A549 (cell line): ENCODE measurements around the gene SZT2. TPM values are rescaled to one million over a fixed set of nuclear protein-coding genes. Genes with fewer than 3 reads are reported as not detected.

ENCODE experiments used
- ATAC-seq, 2 experiments: fragments of 200-7000 bp in 1 of 2; fragments of >200 bp in 1 of 2; cut with Nextera tagmentation in 1 of 2; cut with Tn5 transposase in 1 of 2; 3 replicates each; pipeline versions ENCODE4 v1.8.0 to v1.9.1; 2018 to 2020; ENCODE audit warnings: mild to moderate bottlenecking in 1 of 2, moderate library complexity in 1 of 2
- CTCF ChIA-PET: fragments of 300-600 bp; sonication (Branson Sonifier 250); formaldehyde crosslinking; extraction: SDS; loops from one replicate; lab custom pipeline; 2021; ENCODE audit warnings: antibody characterized with exemption, inconsistent platforms; lab: Yijun Ruan, JAX
- POLR2A ChIA-PET: fragments of 350-600 bp; formaldehyde crosslinking; extraction: SDS; loops from one replicate; lab custom pipeline; 2021; ENCODE audit warnings: antibody characterized with exemption, inconsistent platforms; lab: Yijun Ruan, JAX
- DNase-seq, 2 experiments: peaks; one replicate each; pipeline versions ENCODE4 v3.0.0 to v3.0.0-alpha.2; 2011 to 2016; ENCODE audit warnings: low read depth in 1 of 2, low spot score in 1 of 2
- FAIRE-seq: peaks from 2 replicates; lab custom pipeline; 2011; peaks lifted over from hg19 to GRCh38; lab: Jason Lieb, UNC
- H3K27ac ChIP-seq, 2 experiments: fragments of >200 bp; sonication (Bioruptor Twin); formaldehyde crosslinking; 3 replicates each; pipeline ENCODE4 v1.5.1; 2016 to 2017
- H3K4me1 ChIP-seq: fragments of >200 bp; sonication (Bioruptor Twin); formaldehyde crosslinking; 3 replicates; pipeline ENCODE4 v1.6.1; 2016
- H3K4me2 ChIP-seq: fragments of >200 bp; sonication (Bioruptor Twin); formaldehyde crosslinking; 3 replicates; pipeline ENCODE4 v1.6.1; 2016
- H3K4me3 ChIP-seq: fragments of >200 bp; sonication (Bioruptor Twin); formaldehyde crosslinking; 3 replicates; pipeline ENCODE4 v1.5.1; 2016
- H3K9me3 ChIP-seq: fragments of >200 bp; sonication (Bioruptor Twin); formaldehyde crosslinking; 3 replicates; pipeline ENCODE4 v1.6.1; 2016
- CBX8 ChIP-seq: fragments of 200-600 bp; sonication (generic); IDR thresholded peaks from 2 replicates; pipeline ENCODE4 v1.6.1; 2016
- CHD2 ChIP-seq: fragments of 150-350 bp; IDR thresholded peaks from 2 replicates; pipeline ENCODE4 v1.6.1; 2014; ENCODE audit warnings: low read length; ENCODE audit not compliant: partially characterized antibody
- EHF ChIP-seq: fragments of 250-450 bp; sonication (Bioruptor Pico); IDR thresholded peaks from 2 replicates; pipeline ENCODE4 v1.5.0; 2020; ENCODE audit warnings: mild to moderate bottlenecking
- EP300 ChIP-seq, 2 experiments: fragments of >200 bp; sonication (Bioruptor Twin); formaldehyde crosslinking; IDR thresholded peaks; 2 replicates in 1 of 2; 3 replicates in 1 of 2; pipeline ENCODE4 v1.6.1; 2016 to 2017
- FOXS1 ChIP-seq: fragments of 250-450 bp; sonication (Bioruptor Pico); IDR thresholded peaks from 2 replicates; pipeline ENCODE4 v1.5.0; 2020; ENCODE audit warnings: mild to moderate bottlenecking, moderate library complexity
- HEYL ChIP-seq: fragments of 250-450 bp; sonication (Bioruptor Pico); IDR thresholded peaks from 2 replicates; pipeline ENCODE4 v1.8.0; 2021; ENCODE audit warnings: mild to moderate bottlenecking, moderate library complexity
- HOXA7 ChIP-seq: fragments of 250-450 bp; sonication (Bioruptor Pico); IDR thresholded peaks from 2 replicates; pipeline ENCODE4 v1.5.0; 2020; ENCODE audit warnings: mild to moderate bottlenecking, moderate library complexity
- JUNB ChIP-seq: fragments of >200 bp; sonication (Bioruptor Twin); formaldehyde crosslinking; IDR thresholded peaks from 2 replicates; pipeline ENCODE4 v1.6.1; 2016
- MAFK ChIP-seq: fragments of 450-650 bp; IDR thresholded peaks from 2 replicates; pipeline ENCODE4 v1.6.1; 2014; ENCODE audit not compliant: partially characterized antibody
- MAZ ChIP-seq: fragments of 150-350 bp; IDR thresholded peaks from 2 replicates; pipeline ENCODE4 v1.6.1; 2014; ENCODE audit warnings: antibody characterized with exemption, low read depth, low read length, borderline replicate concordance
- MYC ChIP-seq: IDR thresholded peaks from 2 replicates; pipeline ENCODE4 v1.6.1; 2012; ENCODE audit warnings: mild to moderate bottlenecking, inconsistent platforms, low read length, improper control_type of control experiment, borderline replicate concordance
- NFE2L2 ChIP-seq: fragments of 150-350 bp; conservative IDR thresholded peaks from 2 replicates; pipeline ENCODE4 v1.6.1; 2014; ENCODE audit warnings: low read length
- PHF8 ChIP-seq: fragments of 200-600 bp; sonication (generic); IDR thresholded peaks from 2 replicates; pipeline ENCODE4 v1.6.1; 2016; ENCODE audit warnings: low read depth, mild to moderate bottlenecking, antibody characterized with exemption, moderate library complexity, borderline replicate concordance
- POLR2AphosphoS2 ChIP-seq: conservative IDR thresholded peaks from 2 replicates; pipeline ENCODE4 v1.6.1; 2012; ENCODE audit warnings: low read length, improper control_type of control experiment, inconsistent platforms
- RARB ChIP-seq: fragments of 250-450 bp; sonication (Bioruptor Pico); IDR thresholded peaks from 2 replicates; pipeline ENCODE4 v1.8.0; 2021; ENCODE audit warnings: mild to moderate bottlenecking, moderate library complexity
- RCOR1 ChIP-seq: fragments of 150-350 bp; IDR thresholded peaks from 2 replicates; pipeline ENCODE4 v1.6.1; 2014; ENCODE audit warnings: antibody characterized with exemption, low read length, low read depth
- RFX5 ChIP-seq: fragments of 450-650 bp; IDR thresholded peaks from 2 replicates; pipeline ENCODE4 v1.7.1; 2014; ENCODE audit warnings: antibody characterized with exemption, mild to moderate bottlenecking, moderate library complexity
- TFCP2L1 ChIP-seq: fragments of 250-450 bp; sonication (Bioruptor Pico); IDR thresholded peaks from 2 replicates; pipeline ENCODE4 v1.5.0; 2021; ENCODE audit warnings: mild to moderate bottlenecking
- ZC3H11A ChIP-seq: fragments of 450-650 bp; IDR thresholded peaks from 2 replicates; pipeline ENCODE4 v1.6.1; 2014; ENCODE audit warnings: antibody characterized with exemption, mild to moderate bottlenecking
- ZNF302 ChIP-seq: fragments of 250-450 bp; sonication (Bioruptor Pico); IDR thresholded peaks from 2 replicates; pipeline ENCODE4 v1.9.0; 2021; ENCODE audit warnings: inconsistent platforms, mild to moderate bottlenecking, moderate library complexity
- WGBS: methylation state at CpG from one replicate; pipeline ENCODE4 v1.1.6; 2017; ENCODE audit errors: missing lambda C conversion rate; 5-methylcytosine and 5-hydroxymethylcytosine counted together
- polyA plus RNA-seq, 4 experiments: library from polyadenylated mRNA; depleted of rRNA in 3 of 4; stranded (reverse); fragments of >200 nt; fragmentation: RNase III in 1 of 4; extraction: RNeasy Plus Mini Kit Qiagen cat#74134 plus additional on column Dnase treatment in 1 of 4; gene quantifications; 2 replicates in 3 of 4; 3 replicates in 1 of 4; pipeline ENCODE4 v1.2.3, GENCODE V29; 2011 to 2017
- TF ChIP-seq, protein P1 (sequence below): fragments of 450-650 bp; IDR thresholded peaks from 2 replicates; pipeline ENCODE4 v1.6.1; 2014; ENCODE audit warnings: antibody characterized with exemption
- TF ChIP-seq, protein P2 (sequence below): fragments of >200 bp; sonication (Bioruptor Twin); formaldehyde crosslinking; IDR thresholded peaks from 3 replicates; pipeline ENCODE4 v1.5.1; 2016
- TF ChIP-seq, protein P3 (sequence below): fragments of >200 bp; sonication (Bioruptor Twin); formaldehyde crosslinking; IDR thresholded peaks from 2 replicates; pipeline ENCODE4 v1.6.1; 2016
- TF ChIP-seq, protein P4 (sequence below): fragments of 250-450 bp; sonication (Bioruptor Pico); IDR thresholded peaks from 2 replicates; pipeline ENCODE4 v1.5.0; 2021; ENCODE audit warnings: mild to moderate bottlenecking, moderate library complexity, borderline replicate concordance
- TF ChIP-seq, protein P5 (sequence below): fragments of >200 bp; sonication (Bioruptor Twin); formaldehyde crosslinking; IDR thresholded peaks from 3 replicates; pipeline ENCODE4 v1.6.1; 2016

Gene SZT2
- polyA plus RNA-seq, 2 of the 4 experiments (the other 2 are of a cell fraction) = 6.1 to 6.5 TPM

DNA sequence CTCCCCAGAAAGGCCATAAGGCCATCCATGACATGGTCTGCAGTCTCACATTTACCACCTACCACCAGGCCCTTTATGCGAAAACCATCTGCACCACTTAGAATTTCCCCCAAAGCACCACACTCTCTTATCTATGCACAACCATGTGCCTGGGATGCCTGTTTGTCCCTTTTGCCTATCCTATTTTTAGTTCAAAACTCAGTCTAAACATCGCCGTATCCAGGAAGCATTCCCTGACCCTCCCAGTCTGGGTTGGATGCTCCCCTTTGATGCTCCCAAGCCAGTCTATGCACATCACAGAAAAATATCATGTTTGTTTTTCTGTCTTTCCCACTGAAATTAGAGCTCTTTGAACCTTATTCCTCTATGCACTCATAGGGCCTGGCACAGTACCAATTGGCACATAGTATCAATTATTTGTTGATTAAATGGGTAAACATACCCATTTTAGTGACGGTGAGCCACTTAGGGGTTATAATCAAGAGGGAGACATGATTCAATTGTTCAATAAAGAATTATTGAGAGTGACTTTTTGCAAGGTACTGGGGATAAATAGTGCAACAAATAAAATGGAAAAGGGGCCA, 45.3 kb upstream of the SZT2 start (continued):
- TF ChIP-seq EHF = no peak
- TF ChIP-seq CHD2 = no peak
- TF ChIP-seq EP300 (IDR thresholded peaks at IDR 0.05) = no peak

DNA sequence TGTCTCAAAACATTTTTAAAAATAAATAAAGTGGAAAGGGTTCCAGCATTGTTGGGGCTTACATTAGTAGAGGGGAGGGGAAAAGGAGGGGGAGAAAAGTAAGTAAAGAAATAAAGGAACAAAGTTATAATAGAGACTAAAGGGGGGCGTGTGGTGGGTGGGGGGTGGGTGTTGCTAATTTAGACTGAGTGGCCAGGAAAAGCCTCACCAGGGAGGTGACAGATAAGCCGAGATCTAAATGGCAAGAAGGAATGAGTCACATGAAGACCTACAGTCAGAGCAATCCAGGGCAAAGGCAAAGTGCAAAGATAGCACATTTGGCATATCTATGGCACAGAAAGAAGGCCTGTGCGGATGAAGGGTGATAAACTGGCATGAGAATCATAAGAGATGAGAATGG, 44.6 kb upstream of the SZT2 start:
- peak; percentile 27 for TF ChIP-seq MAFK
- TF ChIP-seq, protein P1, sequence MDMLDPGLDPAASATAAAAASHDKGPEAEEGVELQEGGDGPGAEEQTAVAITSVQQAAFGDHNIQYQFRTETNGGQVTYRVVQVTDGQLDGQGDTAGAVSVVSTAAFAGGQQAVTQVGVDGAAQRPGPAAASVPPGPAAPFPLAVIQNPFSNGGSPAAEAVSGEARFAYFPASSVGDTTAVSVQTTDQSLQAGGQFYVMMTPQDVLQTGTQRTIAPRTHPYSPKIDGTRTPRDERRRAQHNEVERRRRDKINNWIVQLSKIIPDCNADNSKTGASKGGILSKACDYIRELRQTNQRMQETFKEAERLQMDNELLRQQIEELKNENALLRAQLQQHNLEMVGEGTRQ = no peak
- TF ChIP-seq, protein P2, sequence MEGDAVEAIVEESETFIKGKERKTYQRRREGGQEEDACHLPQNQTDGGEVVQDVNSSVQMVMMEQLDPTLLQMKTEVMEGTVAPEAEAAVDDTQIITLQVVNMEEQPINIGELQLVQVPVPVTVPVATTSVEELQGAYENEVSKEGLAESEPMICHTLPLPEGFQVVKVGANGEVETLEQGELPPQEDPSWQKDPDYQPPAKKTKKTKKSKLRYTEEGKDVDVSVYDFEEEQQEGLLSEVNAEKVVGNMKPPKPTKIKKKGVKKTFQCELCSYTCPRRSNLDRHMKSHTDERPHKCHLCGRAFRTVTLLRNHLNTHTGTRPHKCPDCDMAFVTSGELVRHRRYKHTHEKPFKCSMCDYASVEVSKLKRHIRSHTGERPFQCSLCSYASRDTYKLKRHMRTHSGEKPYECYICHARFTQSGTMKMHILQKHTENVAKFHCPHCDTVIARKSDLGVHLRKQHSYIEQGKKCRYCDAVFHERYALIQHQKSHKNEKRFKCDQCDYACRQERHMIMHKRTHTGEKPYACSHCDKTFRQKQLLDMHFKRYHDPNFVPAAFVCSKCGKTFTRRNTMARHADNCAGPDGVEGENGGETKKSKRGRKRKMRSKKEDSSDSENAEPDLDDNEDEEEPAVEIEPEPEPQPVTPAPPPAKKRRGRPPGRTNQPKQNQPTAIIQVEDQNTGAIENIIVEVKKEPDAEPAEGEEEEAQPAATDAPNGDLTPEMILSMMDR = no peak
- no peak overlapping the region for H3K27ac ChIP-seq
- no peak for ATAC-seq
- ChIA-PET POLR2A (no interaction called here), CTCF (no interaction called here)
- FAIRE-seq = no peak
- H3K4me1 ChIP-seq = peaks cover 9% of the 10 kb centered on the region; the same call in 2 of the 3 replicates
- no peak for DNase-seq
- no peaks in the 10 kb centered on the region for H3K9me3 ChIP-seq
- H3K4me2 ChIP-seq = no peak overlapping the region
- 37% methylated on average over 2 of the region's 3 CpGs for WGBS
- H3K4me3 ChIP-seq = no peak overlapping the region

DNA sequence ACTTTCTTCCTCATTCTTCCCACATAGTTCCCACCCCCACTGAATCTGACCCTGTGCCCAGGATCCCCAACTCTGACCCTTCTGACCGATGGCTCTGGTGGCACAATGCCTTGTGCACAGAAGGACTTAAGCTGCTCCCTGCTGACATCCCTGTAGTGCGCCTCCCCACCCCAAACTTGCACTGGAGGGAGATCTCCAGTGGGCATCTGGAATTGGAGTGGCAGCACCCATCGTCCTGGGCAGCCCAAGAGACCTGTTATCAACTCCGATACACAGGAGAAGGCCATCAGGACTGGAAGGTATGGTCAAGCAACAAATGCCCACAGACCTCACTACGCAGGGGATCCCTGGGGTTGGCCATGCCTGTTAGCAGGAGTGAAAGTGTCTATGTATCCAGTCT, 43.1 kb upstream of the SZT2 start:
- no peak for FAIRE-seq
- peaks cover 9% of the 10 kb centered on the region; the same call in 2 of the 3 replicates for H3K4me1 ChIP-seq
- no peak overlapping the region for H3K4me3 ChIP-seq
- no peaks in the 10 kb centered on the region for H3K9me3 ChIP-seq
- TF ChIP-seq POLR2AphosphoS2 (no peak), HOXA7 (CRISPR knock-in tag) (no peak), TFCP2L1 (no peak), FOXS1 (CRISPR knock-in tag) (no peak), NFE2L2 (no peak), MYC (no peak), CBX8 (no peak), RARB (no peak), ZC3H11A (no peak), RCOR1 (no peak), RFX5 (no peak), EP300 (IDR thresholded peaks at IDR 0.05) (no peak), MAZ (no peak), PHF8 (no peak), JUNB (no peak), HEYL (no peak), ZNF302 (CRISPR knock-in tag) (no peak)
- TF ChIP-seq, protein P3, sequence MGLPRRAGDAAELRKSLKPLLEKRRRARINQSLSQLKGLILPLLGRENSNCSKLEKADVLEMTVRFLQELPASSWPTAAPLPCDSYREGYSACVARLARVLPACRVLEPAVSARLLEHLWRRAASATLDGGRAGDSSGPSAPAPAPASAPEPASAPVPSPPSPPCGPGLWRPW = no peak
- TF ChIP-seq, protein P4, sequence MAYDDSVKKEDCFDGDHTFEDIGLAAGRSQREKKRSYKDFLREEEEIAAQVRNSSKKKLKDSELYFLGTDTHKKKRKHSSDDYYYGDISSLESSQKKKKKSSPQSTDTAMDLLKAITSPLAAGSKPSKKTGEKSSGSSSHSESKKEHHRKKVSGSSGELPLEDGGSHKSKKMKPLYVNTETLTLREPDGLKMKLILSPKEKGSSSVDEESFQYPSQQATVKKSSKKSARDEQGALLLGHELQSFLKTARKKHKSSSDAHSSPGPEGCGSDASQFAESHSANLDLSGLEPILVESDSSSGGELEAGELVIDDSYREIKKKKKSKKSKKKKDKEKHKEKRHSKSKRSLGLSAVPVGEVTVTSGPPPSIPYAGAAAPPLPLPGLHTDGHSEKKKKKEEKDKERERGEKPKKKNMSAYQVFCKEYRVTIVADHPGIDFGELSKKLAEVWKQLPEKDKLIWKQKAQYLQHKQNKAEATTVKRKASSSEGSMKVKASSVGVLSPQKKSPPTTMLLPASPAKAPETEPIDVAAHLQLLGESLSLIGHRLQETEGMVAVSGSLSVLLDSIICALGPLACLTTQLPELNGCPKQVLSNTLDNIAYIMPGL = no peak
- TF ChIP-seq, protein P5, sequence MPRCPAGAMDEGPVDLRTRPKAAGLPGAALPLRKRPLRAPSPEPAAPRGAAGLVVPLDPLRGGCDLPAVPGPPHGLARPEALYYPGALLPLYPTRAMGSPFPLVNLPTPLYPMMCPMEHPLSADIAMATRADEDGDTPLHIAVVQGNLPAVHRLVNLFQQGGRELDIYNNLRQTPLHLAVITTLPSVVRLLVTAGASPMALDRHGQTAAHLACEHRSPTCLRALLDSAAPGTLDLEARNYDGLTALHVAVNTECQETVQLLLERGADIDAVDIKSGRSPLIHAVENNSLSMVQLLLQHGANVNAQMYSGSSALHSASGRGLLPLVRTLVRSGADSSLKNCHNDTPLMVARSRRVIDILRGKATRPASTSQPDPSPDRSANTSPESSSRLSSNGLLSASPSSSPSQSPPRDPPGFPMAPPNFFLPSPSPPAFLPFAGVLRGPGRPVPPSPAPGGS = no peak
- DNase-seq = no peak
- ChIA-PET CTCF (no interaction called here), POLR2A (no interaction called here)
- WGBS = 93% methylated on average over 2 of the region's 5 CpGs
- ATAC-seq = no peak
- H3K4me2 ChIP-seq = no peak overlapping the region
- H3K27ac ChIP-seq = no peak overlapping the region
